ENCODE measurements around the gene ZXDC.

The ZXDC gene

GRCh38 chr3:126484662-126485061 lies 9.0 kb upstream of the ZXDC start:
- no peak overlapping the region for H3K4me3 ChIP-seq (ENCODE audit: low read length)
- H3K9ac ChIP-seq (ENCODE audit: low read length) = no peak overlapping the region
- H3K27me3 ChIP-seq (ENCODE audit: control insufficient read depth, insufficient read depth, low read length) = peaks cover 5% of the 10 kb centered on the region
- H3K9me3 ChIP-seq (ENCODE audit: control insufficient read depth, low read length) = no peaks in the 10 kb centered on the region
- H3K4me1 ChIP-seq (ENCODE audit: control insufficient read depth, insufficient read depth, low read length) = no peaks in the 10 kb centered on the region
- no peaks in the 10 kb centered on the region for H3K36me3 ChIP-seq (ENCODE audit: control insufficient read depth, insufficient read depth, low read length)

- H3K9ac ChIP-seq (ENCODE audit: low read length) = no peak overlapping the region
- H3K4me3 ChIP-seq (ENCODE audit: low read length) = no peak overlapping the region
- H3K9me3 ChIP-seq (ENCODE audit: control insufficient read depth, low read length) = no peaks in the 10 kb centered on the region
- peaks cover 5% of the 10 kb centered on the region for H3K27me3 ChIP-seq (ENCODE audit: control insufficient read depth, insufficient read depth, low read length)
- no peaks in the 10 kb centered on the region for H3K4me1 ChIP-seq (ENCODE audit: control insufficient read depth, insufficient read depth, low read length)
- no peaks in the 10 kb centered on the region for H3K36me3 ChIP-seq (ENCODE audit: control insufficient read depth, insufficient read depth, low read length)
Measured at GRCh38 chr3:126484148-126484547, 8.5 kb upstream of the ZXDC start.

- no peak overlapping the region for H3K9ac ChIP-seq (ENCODE audit: low read length)
- peaks cover 5% of the 10 kb centered on the region for H3K27me3 ChIP-seq (ENCODE audit: control insufficient read depth, insufficient read depth, low read length)
- H3K9me3 ChIP-seq (ENCODE audit: control insufficient read depth, low read length) = no peaks in the 10 kb centered on the region
- H3K4me3 ChIP-seq (ENCODE audit: low read length) = no peak overlapping the region
- no peaks in the 10 kb centered on the region for H3K4me1 ChIP-seq (ENCODE audit: control insufficient read depth, insufficient read depth, low read length)
- H3K36me3 ChIP-seq (ENCODE audit: control insufficient read depth, insufficient read depth, low read length) = no peaks in the 10 kb centered on the region
Measured at GRCh38 chr3:126483321-126483761, 7.7 kb upstream of the ZXDC start.

GRCh38 chr3:126482503-126483255 lies 7.0 kb upstream of the ZXDC start:
- Histone ChIP-seq H3K4me3 (ENCODE audit: low read length) (no peak overlapping the region), H3K4me1 (ENCODE audit: control insufficient read depth, insufficient read depth, low read length) (no peaks in the 10 kb centered on the region), H3K36me3 (ENCODE audit: control insufficient read depth, insufficient read depth, low read length) (no peaks in the 10 kb centered on the region), H3K9me3 (ENCODE audit: control insufficient read depth, low read length) (no peaks in the 10 kb centered on the region), H3K9ac (ENCODE audit: low read length) (no peak overlapping the region), H3K27me3 (ENCODE audit: control insufficient read depth, insufficient read depth, low read length) (peaks cover 5% of the 10 kb centered on the region)

GRCh38 chr3:126481808-126482502 lies 6.3 kb upstream of the ZXDC start:
- H3K27me3 ChIP-seq (ENCODE audit: control insufficient read depth, insufficient read depth, low read length) = peaks cover under 1% of the 10 kb centered on the region
- no peaks in the 10 kb centered on the region for H3K9me3 ChIP-seq (ENCODE audit: control insufficient read depth, low read length)
- H3K36me3 ChIP-seq (ENCODE audit: control insufficient read depth, insufficient read depth, low read length) = no peaks in the 10 kb centered on the region
- H3K4me3 ChIP-seq (ENCODE audit: low read length) = no peak overlapping the region
- H3K4me1 ChIP-seq (ENCODE audit: control insufficient read depth, insufficient read depth, low read length) = no peaks in the 10 kb centered on the region
- H3K9ac ChIP-seq (ENCODE audit: low read length) = no peak overlapping the region

GRCh38 chr3:126480861-126481260 lies 5.2 kb upstream of the ZXDC start:
- Histone ChIP-seq H3K9me3 (ENCODE audit: control insufficient read depth, low read length) (no peaks in the 10 kb centered on the region), H3K27me3 (ENCODE audit: control insufficient read depth, insufficient read depth, low read length) (no peaks in the 10 kb centered on the region), H3K9ac (ENCODE audit: low read length) (no peak overlapping the region), H3K36me3 (ENCODE audit: control insufficient read depth, insufficient read depth, low read length) (no peaks in the 10 kb centered on the region), H3K4me3 (ENCODE audit: low read length) (no peak overlapping the region), H3K4me1 (ENCODE audit: control insufficient read depth, insufficient read depth, low read length) (no peaks in the 10 kb centered on the region)

GRCh38 chr3:126480206-126480605 lies 4.5 kb upstream of the ZXDC start:
- no peaks in the 10 kb centered on the region for H3K9me3 ChIP-seq (ENCODE audit: control insufficient read depth, low read length)
- H3K9ac ChIP-seq (ENCODE audit: low read length) = no peak overlapping the region
- H3K36me3 ChIP-seq (ENCODE audit: control insufficient read depth, insufficient read depth, low read length) = no peaks in the 10 kb centered on the region
- no peaks in the 10 kb centered on the region for H3K4me1 ChIP-seq (ENCODE audit: control insufficient read depth, insufficient read depth, low read length)
- H3K4me3 ChIP-seq (ENCODE audit: low read length) = no peak overlapping the region
- H3K27me3 ChIP-seq (ENCODE audit: control insufficient read depth, insufficient read depth, low read length) = no peaks in the 10 kb centered on the region

GRCh38 chr3:126479642-126480041 lies 4.0 kb upstream of the ZXDC start:
- Histone ChIP-seq H3K36me3 (ENCODE audit: control insufficient read depth, insufficient read depth, low read length) (no peaks in the 10 kb centered on the region), H3K27me3 (ENCODE audit: control insufficient read depth, insufficient read depth, low read length) (no peaks in the 10 kb centered on the region), H3K4me3 (ENCODE audit: low read length) (no peak overlapping the region), H3K4me1 (ENCODE audit: control insufficient read depth, insufficient read depth, low read length) (no peaks in the 10 kb centered on the region), H3K9me3 (ENCODE audit: control insufficient read depth, low read length) (no peaks in the 10 kb centered on the region), H3K9ac (ENCODE audit: low read length) (no peak overlapping the region)

GRCh38 chr3:126478581-126479310 lies 3.1 kb upstream of the ZXDC start:
- Histone ChIP-seq H3K36me3 (ENCODE audit: control insufficient read depth, insufficient read depth, low read length) (no peaks in the 10 kb centered on the region), H3K4me3 (ENCODE audit: low read length) (no peak overlapping the region), H3K9me3 (ENCODE audit: control insufficient read depth, low read length) (no peaks in the 10 kb centered on the region), H3K9ac (ENCODE audit: low read length) (no peak overlapping the region), H3K27me3 (ENCODE audit: control insufficient read depth, insufficient read depth, low read length) (no peaks in the 10 kb centered on the region), H3K4me1 (ENCODE audit: control insufficient read depth, insufficient read depth, low read length) (peaks cover 1% of the 10 kb centered on the region)

GRCh38 chr3:126477061-126477380 lies 1.3 kb upstream of the ZXDC start:
- Histone ChIP-seq H3K9ac (ENCODE audit: low read length) (no peak overlapping the region), H3K9me3 (ENCODE audit: control insufficient read depth, low read length) (no peaks in the 10 kb centered on the region), H3K36me3 (ENCODE audit: control insufficient read depth, insufficient read depth, low read length) (no peaks in the 10 kb centered on the region), H3K4me1 (ENCODE audit: control insufficient read depth, insufficient read depth, low read length) (peaks cover 19% of the 10 kb centered on the region), H3K4me3 (ENCODE audit: low read length) (no peak overlapping the region), H3K27me3 (ENCODE audit: control insufficient read depth, insufficient read depth, low read length) (no peaks in the 10 kb centered on the region)

GRCh38 chr3:126476166-126477060 lies 722 bp upstream of the ZXDC start:
- peak overlapping the region; percentile 77 for H3K9ac ChIP-seq (ENCODE audit: low read length)
- H3K9me3 ChIP-seq (ENCODE audit: control insufficient read depth, low read length) = no peaks in the 10 kb centered on the region
- peaks cover 22% of the 10 kb centered on the region for H3K4me1 ChIP-seq (ENCODE audit: control insufficient read depth, insufficient read depth, low read length)
- H3K4me3 ChIP-seq (ENCODE audit: low read length) = peak overlapping the region; percentile 66
- H3K36me3 ChIP-seq (ENCODE audit: control insufficient read depth, insufficient read depth, low read length) = no peaks in the 10 kb centered on the region
- no peaks in the 10 kb centered on the region for H3K27me3 ChIP-seq (ENCODE audit: control insufficient read depth, insufficient read depth, low read length)

Data from mucosa of stomach (tissue), 1 donor.